Kidney (tissue), 14 donors: ENCODE measurements around the gene ANKRD1. TPM values are rescaled to one million over a fixed set of nuclear protein-coding genes. Genes with fewer than 3 reads are reported as not detected.

Experiments used
- DNase-seq, 5 donors: peaks; one replicate each; pipeline ENCODE4 v3.0.0-alpha.2; 2013 to 2020
- FAIRE-seq: peaks from 2 replicates; lab custom pipeline; 2012; peaks lifted over from hg19 to GRCh38; lab: Jason Lieb, UNC
- H3K27ac ChIP-seq, 2 donors: one replicate each; pipeline ENCODE4 v1.7.0; 2013; ENCODE audit warnings: low read depth in 2 of 2, low read length in 2 of 2, inconsistent platforms in 1 of 2
- H3K27me3 ChIP-seq: one replicate; pipeline ENCODE4 v1.7.1; 2013; ENCODE audit warnings: low read length, inconsistent platforms; ENCODE audit not compliant: control insufficient read depth, insufficient read depth
- H3K36me3 ChIP-seq, 3 donors: one replicate each; pipeline versions ENCODE4 v1.7.0 to v1.7.1; 2013; ENCODE audit warnings: low read length in 3 of 3, control low read depth in 1 of 3, inconsistent platforms in 1 of 3; ENCODE audit not compliant: insufficient read depth in 3 of 3, control insufficient read depth in 2 of 3
- H3K4me1 ChIP-seq, 3 donors: one replicate each; pipeline versions ENCODE4 v1.7.0 to v1.7.1; 2013; ENCODE audit warnings: low read length in 3 of 3, inconsistent platforms in 1 of 3, low read depth in 1 of 3; ENCODE audit not compliant: control insufficient read depth in 2 of 3, insufficient read depth in 2 of 3
- H3K4me3 ChIP-seq, 3 donors: one replicate each; pipeline versions ENCODE4 v1.7.0 to v1.8.1; 2013; ENCODE audit warnings: low read length in 3 of 3, control low read depth in 1 of 3, inconsistent platforms in 1 of 3
- H3K9ac ChIP-seq, 3 donors: one replicate each; pipeline versions ENCODE4 v1.7.0 to v1.7.1; 2013; ENCODE audit warnings: low read length in 3 of 3, control low read depth in 1 of 3, inconsistent platforms in 1 of 3
- H3K9me3 ChIP-seq, 3 donors: one replicate each; pipeline versions ENCODE4 v1.7.0 to v1.7.1; 2013; ENCODE audit warnings: low read length in 3 of 3, control low read depth in 1 of 3, inconsistent platforms in 1 of 3; ENCODE audit not compliant: control insufficient read depth in 2 of 3, insufficient read depth in 1 of 3
- intact Hi-C: fragments of 100-400 bp; cut with DNase I; formaldehyde crosslinking; loops from one replicate; pipeline ENCODE4 v1.11.1; 2022
- polyA plus RNA-seq: library from polyadenylated mRNA; stranded (reverse); fragments of 350-450 nt; fragmentation: Illumina TruSeq; extraction: RNeasy Lipid Tissue Mini Kit (QIAGEN cat#74804); gene quantifications from one replicate; pipeline ENCODE4 v1.2.3, GENCODE V29; 2014; ENCODE audit warnings: low read depth, low replicate concordance; ENCODE audit not compliant: insufficient read depth
- total RNA-seq: library from RNA; stranded (reverse); fragmentation: NEBNext Ultra II Directional; extraction: Animal tissue kit (Norgen Biotek cat#: 25700); gene quantifications from one replicate; pipeline ENCODE4 v1.2.1, GENCODE V29; 2021
- TF ChIP-seq, protein P1 (sequence below): IDR thresholded peaks from 3 replicates; pipeline ENCODE4 v1.5.1; 2012; ENCODE audit warnings: mild to moderate bottlenecking, moderate library complexity, borderline replicate concordance; ENCODE audit not compliant: insufficient read depth; ENCODE audit errors: extremely low read depth
- donor health status: control.
- donor health status: control.
- donor health status: control.
- donor health status: control.
- donor health status: control.
- donor health status: DM: yes; HTN: yes; CAD: no.
- donor health status: Normal renal cell carcinoma (clear cell type).

Gene ANKRD1
- total and polyA plus RNA-seq, 2 donors from 2014 or later, result 0.58 TPM; not detected in 1

DNA sequence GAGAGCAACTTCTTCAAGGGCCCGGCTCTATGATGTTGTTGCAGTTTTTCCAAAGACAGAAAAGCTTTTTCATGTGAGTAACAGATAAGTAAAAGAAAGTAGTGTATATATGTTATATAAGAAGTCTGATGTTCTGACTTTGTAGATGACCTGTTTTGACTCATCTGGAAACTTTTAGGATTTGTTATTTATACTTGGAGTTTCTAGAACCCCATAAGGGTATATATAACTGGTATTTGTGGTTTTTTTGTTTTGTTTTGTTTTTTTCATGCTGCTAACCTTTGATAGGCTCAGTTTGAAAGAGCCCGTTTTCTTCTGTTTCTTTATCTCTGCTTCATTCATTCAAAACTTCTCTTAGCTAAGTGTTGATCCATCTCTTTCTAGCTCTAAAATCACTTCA, 41.8 kb downstream of the ANKRD1 start:
- Histone ChIP-seq H3K9me3 (no peaks in the 10 kb centered on the region), H3K9ac (no peak overlapping the region), H3K27me3 (no peaks in the 10 kb centered on the region), H3K36me3 (peaks cover 4 to 20% (median 18%) of the 10 kb centered on the region in 3 donors), H3K4me3 (no peak overlapping the region), H3K4me1 (no peaks in the 10 kb centered on the region), H3K27ac (no peak overlapping the region)
- intact Hi-C loops, result no loop called here
- TF ChIP-seq, protein P1, sequence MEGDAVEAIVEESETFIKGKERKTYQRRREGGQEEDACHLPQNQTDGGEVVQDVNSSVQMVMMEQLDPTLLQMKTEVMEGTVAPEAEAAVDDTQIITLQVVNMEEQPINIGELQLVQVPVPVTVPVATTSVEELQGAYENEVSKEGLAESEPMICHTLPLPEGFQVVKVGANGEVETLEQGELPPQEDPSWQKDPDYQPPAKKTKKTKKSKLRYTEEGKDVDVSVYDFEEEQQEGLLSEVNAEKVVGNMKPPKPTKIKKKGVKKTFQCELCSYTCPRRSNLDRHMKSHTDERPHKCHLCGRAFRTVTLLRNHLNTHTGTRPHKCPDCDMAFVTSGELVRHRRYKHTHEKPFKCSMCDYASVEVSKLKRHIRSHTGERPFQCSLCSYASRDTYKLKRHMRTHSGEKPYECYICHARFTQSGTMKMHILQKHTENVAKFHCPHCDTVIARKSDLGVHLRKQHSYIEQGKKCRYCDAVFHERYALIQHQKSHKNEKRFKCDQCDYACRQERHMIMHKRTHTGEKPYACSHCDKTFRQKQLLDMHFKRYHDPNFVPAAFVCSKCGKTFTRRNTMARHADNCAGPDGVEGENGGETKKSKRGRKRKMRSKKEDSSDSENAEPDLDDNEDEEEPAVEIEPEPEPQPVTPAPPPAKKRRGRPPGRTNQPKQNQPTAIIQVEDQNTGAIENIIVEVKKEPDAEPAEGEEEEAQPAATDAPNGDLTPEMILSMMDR, result no peak
- DNase-seq, result no peak
- no peak for FAIRE-seq

GRCh38 chr10:90872648-90873020, 48.3 kb downstream of the ANKRD1 start:
- H3K27ac ChIP-seq, result no peak overlapping the region
- DNase-seq (no peak), FAIRE-seq (no peak)
- H3K4me3 ChIP-seq, result peak overlapping the region; percentile 73 to 94 (median 90)
- peaks cover 0 to 3% (median 0%) of the 10 kb centered on the region in 3 donors for H3K9me3 ChIP-seq
- H3K9ac ChIP-seq, result peak overlapping the region; percentile 45 to 80 (median 79)
- no peaks in the 10 kb centered on the region for H3K27me3 ChIP-seq
- intact Hi-C loops, result no loop called here
- H3K4me1 ChIP-seq, result peaks cover 0 to 8% (median 4%) of the 10 kb centered on the region in 3 donors
- H3K36me3 ChIP-seq, result peaks cover 4 to 11% (median 10%) of the 10 kb centered on the region in 3 donors
- TF ChIP-seq, protein P1, result no peak

GRCh38 chr10:90871766-90872647, 48.9 kb downstream of the ANKRD1 start, which contains the start of gene RPP30:
Gene RPP30 (plus strand): TSS chr10:90871974. CDS start chr10:90871987, 13 bp downstream.
- intact Hi-C loops, result no loop called here
- H3K9ac ChIP-seq, result peak within 1 kb of the TSS; percentile 54 to 80 (median 79)
- H3K27ac ChIP-seq, result peak within 1 kb of the TSS in 1 of 2 donors; percentile 7
- no peaks in the 10 kb centered on the region for H3K27me3 ChIP-seq
- DNase-seq (peak; percentile 88 to 94 (median 93)), FAIRE-seq (no peak)
- TF ChIP-seq, protein P1, result no peak
- peaks cover 2 to 8% (median 8%) of the 10 kb centered on the region in 3 donors for H3K36me3 ChIP-seq
- peaks cover 0 to 8% (median 4%) of the 10 kb centered on the region in 3 donors for H3K4me1 ChIP-seq
- H3K9me3 ChIP-seq, result peaks cover 0 to 3% (median 0%) of the 10 kb centered on the region in 3 donors
- peak within 1 kb of the TSS; percentile 73 to 94 (median 90) for H3K4me3 ChIP-seq
